PFSK-1 (cell line): ENCODE results near the gene LRATD1.

ENCODE experiments used
- POLR2AphosphoS5 ChIP-seq: IDR thresholded peaks from 2 replicates; pipeline ENCODE4 v1.6.1; 2012; ENCODE audit warnings: low read depth, mild to moderate bottlenecking, control low read depth, low read length, moderate library complexity
- REST ChIP-seq, 2 experiments: IDR thresholded peaks; 2 replicates each; pipeline versions ENCODE4 v1.6.1 to v1.8.0; 2011 to 2012; ENCODE audit warnings: low read depth in 2 of 2, low read length in 2 of 2, control low read depth in 1 of 2, inconsistent platforms in 1 of 2, mild to moderate bottlenecking in 1 of 2, moderate library complexity in 1 of 2; ENCODE audit not compliant: insufficient read depth in 1 of 2
- SIN3A ChIP-seq: IDR thresholded peaks from 2 replicates; pipeline ENCODE4 v1.6.1; 2012; ENCODE audit warnings: mild to moderate bottlenecking, low read length, moderate library complexity, borderline replicate concordance; ENCODE audit not compliant: insufficient read depth
- TAF1 ChIP-seq: IDR thresholded peaks from 2 replicates; pipeline ENCODE4 v1.6.1; 2012; ENCODE audit warnings: low read length, control low read depth, borderline replicate concordance; ENCODE audit not compliant: insufficient read depth

- TF ChIP-seq POLR2AphosphoS5 (no peak), TAF1 (no peak), REST (IDR thresholded peaks at IDR 0.05; ENCODE audit: insufficient read depth in 1 of 2, low read depth in 2 of 2, low read length in 2 of 2) (no peak), SIN3A (no peak)
Measured at GRCh38 chr2:14676371-14676770, 43.9 kb downstream of the LRATD1 start.
